GM19035 (cell line): ENCODE measurements around the gene UBA52.

Experiments used
- ATAC-seq: cut with Tn5 transposase; IDR thresholded peaks from one replicate; pipeline ENCODE4 v1.9.1; 2021; ENCODE audit not compliant: unreplicated experiment

Gene UBA52

DNA sequence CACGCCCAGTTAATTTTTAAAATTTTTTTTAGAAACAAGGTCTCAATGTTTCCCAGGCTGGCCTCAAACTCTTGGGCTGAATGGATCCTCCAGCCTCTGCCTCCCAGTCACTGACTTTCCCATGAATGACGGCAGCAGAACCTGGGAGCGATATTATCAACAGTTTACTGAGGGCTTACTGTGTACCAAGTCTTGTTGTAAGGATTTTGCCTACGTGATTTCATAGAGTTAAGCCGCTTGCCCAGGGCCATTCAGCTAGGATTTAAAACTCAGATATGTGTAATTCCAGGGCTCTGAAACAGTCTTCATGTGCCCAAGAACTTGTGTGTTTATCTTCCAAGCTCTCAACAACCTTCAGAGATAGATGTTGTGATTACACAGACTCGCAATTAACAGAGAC lies 20.0 kb upstream of the UBA52 start:
- no peak for ATAC-seq

DNA sequence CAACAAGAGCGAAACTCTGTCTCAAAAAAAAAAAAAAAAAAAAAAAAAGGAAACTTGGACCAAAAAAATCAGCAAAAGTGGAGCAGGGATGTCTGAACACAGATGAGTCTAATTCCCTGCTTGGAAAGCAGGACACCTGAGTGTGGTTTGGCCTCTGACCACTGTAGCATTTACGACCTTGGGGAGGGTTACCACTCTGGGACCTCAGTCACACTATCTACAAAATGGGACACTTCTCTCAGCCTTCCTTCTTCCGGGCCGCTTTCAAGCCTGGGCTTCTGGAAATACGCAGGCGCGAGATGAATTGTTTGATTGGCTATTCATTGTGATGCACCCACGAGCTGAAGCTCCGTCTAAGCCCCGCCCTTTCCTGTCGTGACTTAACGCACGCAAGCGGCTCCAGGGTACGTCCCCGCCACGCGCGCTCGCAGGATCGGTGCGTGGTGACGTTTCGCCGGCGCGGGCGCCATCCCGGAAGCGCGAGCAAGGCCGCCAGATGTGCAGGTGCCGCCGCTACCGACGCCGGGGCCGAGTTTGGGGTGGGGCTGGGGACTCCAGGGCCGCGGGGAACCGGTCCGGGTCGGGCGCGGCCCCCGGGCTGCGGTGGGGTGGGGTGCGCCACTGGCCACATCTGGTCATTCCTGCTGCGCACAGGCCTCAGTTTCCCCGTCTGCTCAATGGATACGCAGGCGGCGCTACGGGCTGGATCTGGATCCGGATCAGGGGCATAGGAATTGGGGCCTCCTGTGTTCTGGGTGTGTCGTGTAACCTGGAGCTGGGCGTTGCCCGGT lies 14.1 kb upstream of the UBA52 start, which contains the start of gene KXD1:
Gene KXD1, plus strand, starts transcription at position 460 of the 791 bp plus-strand sequence. CDS start 4,187 bp downstream, outside the sequence.
- ATAC-seq, result peak; percentile 94

DNA sequence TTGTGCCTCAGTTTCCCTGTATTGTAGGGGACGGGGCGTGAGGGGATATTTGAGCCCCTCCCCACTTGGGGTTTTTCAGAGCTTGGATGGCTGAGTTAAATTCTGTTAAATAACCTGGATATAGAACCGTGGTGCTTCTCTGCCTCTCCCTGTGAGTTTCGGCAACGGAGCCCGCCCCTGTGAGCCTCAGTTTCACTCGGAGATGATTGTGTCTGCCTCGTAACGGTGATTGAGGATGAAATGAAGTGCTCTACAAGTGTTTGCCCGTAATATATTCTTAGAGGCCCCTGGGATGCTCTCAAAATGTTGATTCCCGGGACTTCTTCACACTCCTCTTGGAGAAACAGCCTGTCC lies 13.5 kb upstream of the UBA52 start:
- no peak for ATAC-seq

DNA sequence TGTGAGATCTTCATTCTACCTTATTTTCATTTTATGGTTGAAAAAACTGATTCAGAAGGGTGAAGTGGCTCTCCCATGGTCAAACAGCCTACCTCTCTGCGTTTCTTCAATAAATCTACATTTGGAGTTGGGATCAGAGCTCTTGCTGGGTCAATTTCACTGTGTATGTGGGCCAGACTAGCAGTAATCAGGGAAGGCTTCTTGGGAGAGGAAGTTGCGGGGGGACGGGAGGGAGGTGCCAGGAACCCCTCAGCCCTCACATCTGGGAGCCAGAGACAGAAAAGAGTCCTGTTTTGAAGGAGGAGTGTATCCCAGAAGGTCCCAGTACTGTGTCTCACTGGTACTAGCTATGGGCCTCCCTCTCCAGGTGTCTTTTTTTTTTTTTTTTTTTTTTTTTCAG lies 13.1 kb upstream of the UBA52 start:
- no peak for ATAC-seq

DNA sequence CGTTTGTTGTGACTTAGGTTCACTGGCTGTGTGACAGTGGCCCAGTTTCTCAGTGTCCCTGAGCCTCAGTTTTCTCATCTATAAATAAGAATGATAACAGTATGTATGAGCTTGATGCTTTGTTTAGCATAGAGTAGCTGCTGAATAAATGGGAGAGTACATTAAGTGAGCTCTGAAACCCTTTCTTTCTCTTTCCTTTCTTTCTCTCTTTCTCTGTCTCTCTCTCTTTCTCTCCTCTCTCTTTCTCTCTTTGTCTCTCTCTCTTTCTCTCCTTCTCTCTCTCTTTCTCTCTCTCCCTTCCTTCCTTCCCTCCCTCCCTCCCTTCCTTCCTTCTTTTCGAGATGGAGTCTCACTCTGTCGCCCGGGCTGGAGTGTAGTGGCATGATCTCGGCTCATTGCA lies 12.0 kb upstream of the UBA52 start:
- no peak for ATAC-seq

DNA sequence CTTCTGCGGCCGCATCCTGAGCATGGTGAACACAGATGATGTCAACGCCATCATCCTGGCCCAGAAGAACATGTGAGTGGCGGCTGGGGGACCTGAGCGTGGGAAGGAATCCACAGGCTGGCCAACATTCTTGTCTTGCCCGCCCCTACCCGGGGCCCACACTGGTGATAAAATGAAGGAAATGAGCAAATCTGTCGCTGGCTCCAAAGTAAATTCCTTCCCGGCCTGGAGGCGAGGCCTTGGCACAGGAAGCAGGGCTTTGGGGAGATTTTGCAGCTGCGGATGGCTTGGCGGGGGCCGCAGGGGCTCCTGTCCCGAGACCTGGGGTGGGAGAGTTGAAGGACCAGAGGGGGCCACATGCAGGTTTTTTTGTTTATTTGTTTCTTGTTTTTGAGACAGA lies 9.6 kb upstream of the UBA52 start:
- no peak for ATAC-seq

DNA sequence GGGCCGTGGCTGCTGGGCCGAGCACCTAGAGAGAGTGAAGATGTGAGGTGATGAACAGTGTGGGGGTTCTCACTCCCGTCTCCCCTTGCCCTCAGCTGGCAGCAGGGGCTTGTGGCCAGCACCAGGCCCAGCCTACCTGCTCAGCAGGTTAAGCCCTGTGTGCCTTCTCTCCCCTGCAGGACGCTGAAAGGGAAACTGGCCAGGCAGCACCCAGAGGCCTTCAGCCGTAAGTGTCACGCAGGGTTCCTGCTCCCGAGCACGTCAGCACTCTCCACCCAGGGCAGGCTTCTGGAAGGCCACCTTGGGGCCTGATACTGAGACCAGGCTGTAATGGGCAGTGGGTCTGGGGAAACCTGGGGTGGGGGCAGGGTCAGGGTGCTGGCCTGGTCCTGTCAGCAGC lies 4.7 kb upstream of the UBA52 start:
- no peak for ATAC-seq

DNA sequence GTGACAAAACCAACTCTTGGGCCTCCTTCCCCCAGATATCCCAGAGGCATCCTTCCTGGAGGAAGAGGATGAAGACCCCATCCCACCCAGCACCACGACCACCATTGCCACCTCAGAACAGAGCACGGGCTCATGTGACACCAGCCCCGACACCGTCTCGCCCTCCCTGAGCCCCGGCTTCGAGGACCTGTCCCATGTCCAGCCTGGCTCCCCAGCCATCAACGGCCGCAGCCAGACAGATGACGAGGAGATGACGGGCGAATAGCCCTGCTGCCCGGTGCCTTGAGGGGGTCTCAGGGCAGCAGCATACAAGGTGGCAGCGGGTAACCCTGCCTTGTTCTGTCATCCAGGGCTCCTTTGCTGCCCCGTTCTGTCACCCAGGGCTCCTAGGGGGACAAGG lies 3.3 kb upstream of the UBA52 start:
- no peak for ATAC-seq

DNA sequence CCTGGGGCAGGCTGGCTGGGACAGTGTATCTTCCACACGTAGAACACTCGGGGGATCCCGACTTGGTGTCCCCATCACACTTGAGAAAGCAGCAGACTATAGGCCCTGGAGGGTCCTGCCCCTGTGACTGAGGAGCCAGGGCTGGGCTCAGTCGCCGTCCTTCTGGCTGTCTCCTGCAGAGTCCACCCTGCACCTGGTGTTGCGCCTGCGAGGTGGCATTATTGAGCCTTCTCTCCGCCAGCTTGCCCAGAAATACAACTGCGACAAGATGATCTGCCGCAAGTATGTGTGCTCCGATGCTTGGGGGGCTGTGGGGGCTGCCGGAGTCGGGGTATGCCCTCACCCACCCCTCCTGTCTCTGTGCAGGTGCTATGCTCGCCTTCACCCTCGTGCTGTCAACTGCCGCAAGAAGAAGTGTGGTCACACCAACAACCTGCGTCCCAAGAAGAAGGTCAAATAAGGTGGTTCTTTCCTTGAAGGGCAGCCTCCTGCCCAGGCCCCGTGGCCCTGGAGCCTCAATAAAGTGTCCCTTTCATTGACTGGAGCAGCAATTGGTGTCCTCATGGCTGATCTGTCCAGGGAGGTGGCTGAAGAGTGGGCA lies 3.1 kb downstream of the UBA52 start:
- ATAC-seq, result no peak

DNA sequence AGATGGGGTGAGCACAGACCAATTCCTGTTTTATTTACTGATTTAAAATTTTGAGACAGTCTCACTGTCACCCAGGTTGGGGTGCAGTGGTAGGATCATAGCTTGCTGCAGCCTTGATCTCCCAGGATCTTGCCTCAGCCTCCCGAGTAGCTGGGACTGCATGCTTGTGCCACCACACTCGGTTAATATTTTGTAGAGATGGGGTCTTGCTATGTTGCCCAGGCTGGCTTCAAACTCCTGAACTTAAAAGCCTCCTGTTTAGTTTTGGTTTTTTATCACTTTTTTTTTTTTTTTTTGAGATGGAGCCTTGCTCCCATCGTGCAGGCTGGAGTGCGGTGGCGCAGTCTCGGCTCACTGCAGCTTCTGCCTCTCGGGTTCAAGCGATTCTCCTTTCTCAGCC lies 4.7 kb downstream of the UBA52 start:
- ATAC-seq, result no peak

DNA sequence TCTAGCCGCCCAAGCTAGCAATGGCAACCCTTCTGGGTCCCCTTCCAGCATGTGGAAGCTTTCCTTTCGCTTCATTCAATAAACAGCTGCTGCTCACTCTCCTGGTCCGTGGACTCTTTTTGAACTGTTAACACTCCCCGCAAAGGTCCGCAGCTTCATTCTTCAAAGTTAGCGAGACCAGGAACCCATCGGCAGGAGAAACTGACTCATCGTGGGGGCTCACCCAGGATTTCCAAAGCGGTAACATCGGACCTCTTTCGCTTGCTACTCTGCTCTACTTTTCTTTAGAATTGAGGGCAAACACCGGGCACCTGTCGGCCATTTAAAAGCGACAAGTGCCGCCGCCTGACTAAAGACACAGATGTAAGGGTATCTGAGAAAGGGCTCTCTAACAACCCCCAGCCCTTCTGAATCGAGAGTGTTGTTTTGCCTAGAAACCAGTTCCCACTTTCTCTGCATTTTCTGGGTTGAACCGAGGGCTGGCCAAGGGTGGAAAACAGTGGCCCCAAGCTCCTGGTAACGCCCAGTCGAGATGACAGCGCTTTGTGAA lies 5.8 kb downstream of the UBA52 start:
- no peak for ATAC-seq

DNA sequence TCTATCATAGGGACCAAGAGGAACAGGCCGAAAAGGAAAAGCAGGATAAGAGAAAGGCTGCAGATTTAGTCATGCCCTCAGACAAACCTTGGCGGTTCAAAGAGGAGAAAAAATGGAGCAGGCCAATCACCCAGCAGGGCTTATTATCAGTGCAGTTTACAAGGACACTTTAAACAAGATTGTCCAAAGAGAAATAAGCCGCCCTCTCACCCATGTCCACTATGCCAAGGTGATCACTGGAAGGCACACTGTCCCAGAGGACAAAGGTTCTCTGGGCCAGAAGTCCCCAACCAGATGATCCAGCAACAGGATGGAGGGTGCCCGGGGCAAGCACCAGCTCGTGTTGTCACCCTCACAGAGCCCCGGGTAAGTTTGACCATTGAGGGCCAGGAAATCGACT lies 8.7 kb downstream of the UBA52 start:
- ATAC-seq, result no peak

DNA sequence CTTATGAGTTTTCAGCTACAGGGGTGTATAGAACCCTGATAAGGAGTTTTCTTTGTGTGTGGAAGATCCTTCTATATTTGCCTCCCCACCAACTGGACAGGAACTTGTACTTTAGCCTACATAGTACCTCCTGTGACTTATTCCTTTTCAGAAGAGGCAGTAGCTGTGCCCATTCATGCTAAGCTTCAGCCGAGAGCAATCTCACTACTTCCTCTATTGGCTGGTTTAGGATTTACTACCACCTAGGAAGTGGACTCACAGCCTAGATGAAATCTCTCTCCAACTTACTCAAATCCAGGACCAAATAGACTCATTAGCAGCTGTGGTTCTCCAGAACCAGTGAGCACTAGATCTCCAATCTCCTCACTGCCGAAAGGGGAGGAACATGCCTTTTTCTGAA lies 14.6 kb downstream of the UBA52 start:
- no peak for ATAC-seq

DNA sequence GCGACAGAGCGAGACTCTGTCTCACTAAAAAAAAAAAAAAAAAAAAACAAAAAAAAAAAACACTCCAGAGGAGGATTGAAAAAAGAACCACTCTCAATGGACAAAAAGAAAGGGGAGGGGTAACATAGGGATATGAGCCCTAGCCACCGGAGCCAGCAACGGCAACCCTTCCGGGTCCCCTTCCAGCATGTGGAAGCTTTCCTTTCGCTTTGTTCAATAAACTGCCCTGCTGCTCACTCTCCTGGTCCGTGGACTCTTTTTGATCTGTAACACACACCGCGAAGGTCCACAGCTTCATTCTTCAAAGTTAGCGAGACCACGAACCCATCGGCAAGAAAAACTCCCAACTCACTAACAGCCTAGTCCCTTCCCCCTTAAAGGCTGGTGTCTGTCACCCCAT lies 15.9 kb downstream of the UBA52 start:
- no peak for ATAC-seq

DNA sequence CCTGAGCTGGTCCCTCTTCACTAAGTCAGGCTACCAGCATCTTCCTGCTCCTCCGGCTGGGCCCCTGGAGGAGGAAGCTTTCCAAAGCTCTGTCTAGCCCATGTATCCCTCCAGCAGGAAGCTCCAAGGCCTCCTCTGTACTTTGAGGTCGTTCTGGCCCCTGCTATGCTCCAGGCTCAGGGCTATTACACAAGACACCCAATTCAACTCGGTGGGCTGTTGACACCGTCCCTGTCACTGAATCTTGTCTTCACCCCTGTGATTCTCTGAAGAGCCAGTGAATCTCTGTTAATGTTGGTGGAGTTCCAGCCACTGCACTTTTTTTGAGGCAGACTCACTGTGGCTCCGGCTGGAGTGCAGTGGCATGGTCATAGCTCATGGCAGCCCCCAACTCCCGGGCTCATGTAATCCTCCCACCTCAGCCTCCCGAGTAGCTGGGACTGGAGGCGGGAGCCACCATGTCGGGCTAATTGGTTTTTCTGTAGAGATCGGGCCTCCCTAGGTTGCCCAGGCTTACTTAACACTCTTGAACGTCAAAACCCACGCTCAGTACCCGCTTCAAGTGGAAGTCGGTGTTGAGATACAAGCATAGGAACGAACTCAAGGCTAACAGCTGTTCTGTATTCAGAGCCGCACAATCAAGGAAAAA lies 16.4 kb downstream of the UBA52 start:
- ATAC-seq, result no peak

DNA sequence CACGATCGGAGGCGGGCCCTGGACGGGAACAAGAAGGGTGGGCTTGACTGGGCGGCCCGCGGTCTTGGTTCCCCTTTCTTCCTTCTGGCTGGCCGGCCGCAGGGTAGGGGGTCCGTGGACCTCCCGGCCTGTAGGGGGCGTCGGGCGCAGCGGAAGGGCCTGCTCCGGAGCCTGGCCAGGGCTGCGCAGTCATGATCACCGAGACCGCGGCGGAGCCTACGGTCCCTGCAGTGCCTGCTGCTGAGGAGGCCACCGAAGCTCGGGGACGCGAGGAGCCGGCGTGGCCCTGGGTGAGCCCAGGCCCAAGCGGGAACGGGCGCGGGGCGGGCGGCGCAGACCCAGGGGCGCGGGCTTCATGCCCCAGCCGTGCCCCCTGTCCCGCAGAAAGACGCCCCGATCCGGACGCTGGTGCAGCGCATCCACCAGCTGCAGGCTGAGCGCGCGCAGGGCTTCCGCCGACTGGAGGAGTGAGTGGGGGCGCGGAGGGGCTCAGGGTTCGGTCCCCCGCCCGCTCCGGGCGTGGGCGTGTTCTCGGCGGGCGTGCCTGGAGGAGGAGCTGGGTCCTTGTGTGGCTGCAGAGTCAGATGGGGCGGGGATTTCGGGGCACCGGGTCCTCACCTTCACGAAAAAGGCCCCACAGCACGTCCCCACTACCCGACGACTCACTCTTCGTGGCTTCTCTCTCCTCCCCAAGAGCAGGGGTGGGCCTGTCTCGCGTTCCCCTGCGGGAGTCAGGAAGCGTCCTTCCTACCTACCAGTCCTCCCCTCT lies 17.1 kb downstream of the UBA52 start, which contains the start of gene REX1BD:
Gene REX1BD, plus strand, starts transcription at position 188 of the 769 bp plus-strand sequence. Its CDS starts 4 bp downstream, at position 192.
- ATAC-seq, result peak; percentile 69

DNA sequence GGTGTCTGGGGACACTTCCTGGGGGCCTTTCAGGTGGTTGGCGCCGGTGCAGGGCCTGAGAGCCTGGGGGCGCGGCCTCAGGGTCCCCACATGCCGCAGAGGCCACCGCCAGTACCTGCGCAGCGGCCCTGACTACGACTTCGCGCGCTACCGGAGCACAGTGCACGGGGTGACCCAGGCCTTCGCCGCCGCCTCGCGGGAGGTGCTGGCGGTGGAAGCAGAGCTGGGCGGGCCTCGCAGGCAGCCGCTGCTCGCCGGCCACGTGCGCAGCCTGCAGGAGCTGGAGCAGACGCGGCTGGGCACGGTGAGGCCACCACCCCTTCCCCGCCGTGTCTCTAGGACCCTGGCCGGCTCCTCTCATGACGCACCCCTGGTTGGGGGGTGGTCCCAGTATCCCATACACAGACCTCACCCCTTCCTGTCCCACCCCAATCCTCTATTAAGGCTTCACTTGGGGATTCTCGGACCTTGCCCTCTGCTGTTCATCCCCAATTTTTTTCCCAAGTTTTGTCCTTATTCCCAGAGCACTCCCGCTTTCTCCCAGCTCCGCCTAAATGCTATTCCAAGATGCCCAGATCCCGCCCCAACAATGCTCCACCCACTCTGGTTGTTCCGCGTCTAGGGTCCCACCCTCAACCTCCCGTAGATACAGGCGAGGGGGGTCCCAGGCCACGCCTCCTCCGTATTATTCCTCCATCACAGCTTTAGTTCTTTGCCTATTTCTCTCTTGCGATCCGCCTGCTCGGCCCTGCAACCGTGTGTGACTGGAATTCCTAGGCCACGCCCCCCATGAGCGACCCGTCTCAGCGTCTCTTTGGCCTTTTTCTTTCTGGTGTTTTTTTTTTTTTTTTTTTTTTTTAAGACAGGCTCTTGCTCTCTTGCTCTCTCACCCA lies 18.0 kb downstream of the UBA52 start:
- ATAC-seq, result peak; percentile 22

DNA sequence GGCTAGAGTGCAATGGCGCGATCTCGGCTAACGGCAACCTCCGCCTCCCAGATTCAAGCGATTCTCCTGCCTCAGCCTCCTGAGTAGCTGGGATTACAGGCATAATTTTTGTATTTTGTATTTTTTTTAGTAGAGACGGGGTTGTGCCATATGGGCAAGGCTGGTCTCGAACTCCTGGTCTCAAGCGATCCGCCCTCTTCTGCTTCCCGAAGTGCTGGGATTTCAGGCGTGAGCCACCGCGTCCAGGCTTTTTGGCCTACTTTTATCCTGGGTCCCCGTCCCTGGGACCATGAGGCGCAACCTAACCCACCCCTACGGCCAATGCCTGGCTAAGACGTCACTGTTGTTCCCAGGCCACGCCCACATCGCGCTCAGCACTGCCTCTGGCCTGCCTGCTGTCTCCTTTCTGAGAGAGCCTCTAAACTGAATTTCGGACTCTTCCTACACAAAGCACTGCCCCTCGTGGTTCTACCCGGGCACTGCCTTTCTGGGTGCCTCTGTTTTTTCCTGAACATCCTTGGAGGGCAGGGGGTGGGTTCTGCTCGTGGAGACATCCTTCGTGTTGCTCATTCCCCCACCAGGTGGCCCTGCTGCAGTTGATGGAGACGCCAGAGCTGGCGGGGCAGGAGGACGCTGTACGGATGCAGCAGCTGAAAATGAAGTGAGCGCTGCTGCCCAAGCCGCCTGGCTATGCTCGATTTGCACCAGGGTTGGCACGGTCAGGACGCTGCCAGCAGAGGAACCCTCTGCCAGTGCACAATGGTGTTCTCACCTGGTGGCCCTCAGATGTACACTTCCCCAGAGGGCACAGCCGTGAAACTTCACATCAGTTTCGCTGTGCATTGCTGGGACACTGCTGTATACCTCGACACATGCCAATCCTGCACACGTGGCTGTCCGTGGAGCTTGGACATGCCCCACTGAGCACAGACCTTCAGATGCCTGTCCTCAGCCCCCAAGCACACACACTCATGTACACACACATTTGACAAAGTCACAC lies 18.9 kb downstream of the UBA52 start:
- ATAC-seq, result no peak
